B cell (primary cell): Measurements from ENCODE around the gene TBX2. TPM values are rescaled to one million over a fixed set of nuclear protein-coding genes. Genes with fewer than 3 reads are reported as not detected.

Source experiments
- ATAC-seq: fragments of 200-7000 bp; cut with Tn5 transposase; one replicate; pipeline ENCODE4 v1.10.0; 2021; ENCODE audit warnings: low read depth, mild to moderate bottlenecking, moderate number of reproducible peaks, moderate library complexity
- CTCF ChIA-PET: fragments of 350-600 bp; sonication (Branson Sonifier 250); formaldehyde crosslinking; loops from one replicate; lab custom pipeline; 2021; ENCODE audit warnings: antibody characterized with exemption, inconsistent platforms; lab: Charles Lee
- POLR2A ChIA-PET: fragments of 350-600 bp; sonication (Branson Sonifier 250); formaldehyde crosslinking; loops from one replicate; lab custom pipeline; 2021; ENCODE audit warnings: antibody characterized with exemption; lab: Charles Lee
- DNase-seq: peaks from one replicate; pipeline ENCODE4 v3.0.0; 2013
- H2AFZ ChIP-seq: 2 replicates; pipeline ENCODE4 v1.6.1; 2012; ENCODE audit warnings: mild to moderate bottlenecking, low read depth, low read length; ENCODE audit not compliant: insufficient read depth, poor library complexity, severe bottlenecking
- H3K27ac ChIP-seq, 2 donors: 1 replicate in 1 of 2; 2 replicates in 1 of 2; pipeline ENCODE4 v1.5.1; 2012 to 2013; ENCODE audit warnings: low read length in 2 of 2, mild to moderate bottlenecking in 2 of 2, moderate library complexity in 1 of 2
- H3K27me3 ChIP-seq, 4 experiments: fragments of 200-600 bp in 1 of 4; sonication (generic) in 1 of 4; replicated peaks in 1 of 4; 1 replicate in 2 of 4; 2 replicates in 2 of 4; pipeline versions ENCODE4 v1.6.1 to v1.7.0; 2013 to 2016; ENCODE audit warnings: low read length in 3 of 4, mild to moderate bottlenecking in 2 of 4, mixed read lengths in 1 of 4, moderate library complexity in 1 of 4; ENCODE audit not compliant: insufficient read depth in 4 of 4, control insufficient read depth in 3 of 4; ENCODE audit errors: control extremely low read depth in 1 of 4
- H3K36me3 ChIP-seq, 2 experiments: replicated peaks in 1 of 2; 1 replicate in 1 of 2; 2 replicates in 1 of 2; pipeline versions ENCODE4 v1.6.1 to v1.7.1; 2013; ENCODE audit warnings: low read length in 1 of 2; ENCODE audit not compliant: insufficient read depth in 2 of 2, control insufficient read depth in 1 of 2; ENCODE audit errors: control extremely low read depth in 1 of 2, extremely low read depth in 1 of 2
- H3K4me1 ChIP-seq, 2 donors: fragments of 200-600 bp in 1 of 2; sonication (generic) in 1 of 2; 1 replicate in 1 of 2; 2 replicates in 1 of 2; pipeline versions ENCODE4 v1.5.1 to v1.6.1; 2013 to 2017; ENCODE audit warnings: low read length in 2 of 2; ENCODE audit not compliant: control insufficient read depth in 2 of 2, insufficient read depth in 2 of 2
- H3K4me2 ChIP-seq: replicated peaks from 2 replicates; pipeline ENCODE3; 2012; ENCODE audit warnings: mild to moderate bottlenecking, low read depth, low read length; ENCODE audit not compliant: poor library complexity, severe bottlenecking
- H3K4me3 ChIP-seq, 5 experiments: fragments of 200-600 bp in 1 of 5; sonication (generic) in 1 of 5; 1 replicate in 3 of 5; 2 replicates in 2 of 5; pipeline versions ENCODE4 v1.5.1 to v1.7.0; 2011 to 2016; ENCODE audit warnings: low read length in 4 of 5, mild to moderate bottlenecking in 4 of 5, low read depth in 2 of 5, control low read depth in 1 of 5, moderate library complexity in 1 of 5; ENCODE audit not compliant: insufficient read depth in 1 of 5; ENCODE audit errors: control extremely low read depth in 1 of 5, extremely low read depth in 1 of 5
- H3K79me2 ChIP-seq: fragments of 200-600 bp; sonication (generic); one replicate; pipeline ENCODE4 v1.6.0; 2016; ENCODE audit warnings: low read length; ENCODE audit not compliant: control insufficient read depth, insufficient read depth
- H3K9ac ChIP-seq: fragments of 200-600 bp; sonication (generic); 2 replicates; pipeline ENCODE4 v1.6.1; 2017; ENCODE audit warnings: mild to moderate bottlenecking, low read length, moderate library complexity
- H3K9me3 ChIP-seq, 3 donors: one replicate each; pipeline versions ENCODE4 v1.6.1 to v1.7.1; 2013; ENCODE audit warnings: low read length in 2 of 3; ENCODE audit not compliant: control insufficient read depth in 2 of 3, insufficient read depth in 1 of 3; ENCODE audit errors: control extremely low read depth in 1 of 3
- H4K20me1 ChIP-seq: 2 replicates; pipeline ENCODE4 v1.6.0; 2012; ENCODE audit warnings: mild to moderate bottlenecking, low read length; ENCODE audit not compliant: insufficient read depth, control insufficient read depth, poor library complexity, severe bottlenecking
- H3K27ac Mint-ChIP-seq: one replicate; pipeline ENCODE4 v1.8.0; 2021; ENCODE audit warnings: mixed read lengths
- H3K27me3 Mint-ChIP-seq: one replicate; pipeline ENCODE4 v1.8.0; 2021; ENCODE audit warnings: mixed read lengths
- H3K4me1 Mint-ChIP-seq: one replicate; pipeline ENCODE4 v1.8.0; 2021; ENCODE audit warnings: mixed read lengths
- H3K4me3 Mint-ChIP-seq: one replicate; pipeline ENCODE4 v1.8.0; 2021; ENCODE audit warnings: mixed read lengths
- H3K9me3 Mint-ChIP-seq: one replicate; pipeline ENCODE4 v1.8.0; 2022; ENCODE audit warnings: mixed read lengths; ENCODE audit not compliant: insufficient read depth
- CTCF ChIP-seq: fragments of 200-600 bp; IDR thresholded peaks from one replicate; pipeline ENCODE4 v1.8.0; 2022; ENCODE audit warnings: antibody characterized with exemption, mild to moderate bottlenecking
- EZH2 ChIP-seq: IDR thresholded peaks from 2 replicates; pipeline ENCODE4 v1.6.1; 2012; ENCODE audit warnings: borderline replicate concordance, low read depth, mild to moderate bottlenecking, moderate library complexity, low read length; ENCODE audit not compliant: insufficient read depth, poor library complexity, severe bottlenecking
- WGBS: methylation state at CpG from one replicate; pipeline ENCODE4 v1.1.5; 2013; ENCODE audit warnings: missing lambda C conversion rate; ENCODE audit not compliant: insufficient coverage; 5-methylcytosine and 5-hydroxymethylcytosine counted together
- intact Hi-C: fragments of 100-400 bp; cut with micrococcal nuclease; formaldehyde crosslinking; loops from one replicate; pipeline ENCODE4 v1.10.0; 2022
- polyA plus RNA-seq: library from polyadenylated mRNA; depleted of rRNA; stranded (reverse); fragments of >200 nt; gene quantifications from 2 replicates; pipeline ENCODE4 v1.2.3, GENCODE V29; 2012
- total RNA-seq, 2 donors: library from RNA; stranded (reverse); fragments of 120-200 nt in 1 of 2; gene quantifications; 1 replicate in 1 of 2; 2 replicates in 1 of 2; pipeline versions ENCODE4 v1.2.3 to v1.2.4, GENCODE V29; 2013 to 2022

The TBX2 gene
- total and polyA plus RNA-seq, 2 donors (not counting 1 experiment from before 2014, with no cell fraction given): not detected

- ATAC-seq (no peak), DNase-seq (no peak)
- intact Hi-C loops: no loop called here
- Mint-ChIP-seq H3K4me3 (no peak overlapping the region), H3K4me1 (peaks cover 5% of the 10 kb centered on the region), H3K27me3 (peaks cover 18% of the 10 kb centered on the region), H3K27ac (no peak overlapping the region), H3K9me3 (no peaks in the 10 kb centered on the region)
- Histone ChIP-seq H3K79me2 (no peaks in the 10 kb centered on the region), H4K20me1 (no peaks in the 10 kb centered on the region), H2AFZ (no peak overlapping the region), H3K36me3 (no peaks in the 10 kb centered on the region), H3K4me3 (no peak overlapping the region), H3K4me1 (peaks cover 3 to 4% of the 10 kb centered on the region in 2 donors), H3K27ac (no peak overlapping the region), H3K27me3 (peaks cover 0 to 21% (median 0%) of the 10 kb centered on the region in 4 experiments), H3K9me3 (no peaks in the 10 kb centered on the region), H3K9ac (no peak overlapping the region), H3K4me2 (no peak overlapping the region)
- TF ChIP-seq EZH2: no peak
- TF ChIP-seq CTCF: no peak
- ChIA-PET POLR2A (no interaction called here), CTCF (interaction anchor here (0.7 kb wide), 2 partner anchors 417 to 668 kb away, joined by 3 to 4 read pairs; no protein-coding TSS in a partner anchor)
- WGBS: 96% methylated on average over 13 of the region's 21 CpGs
These were observed 10.9 kb upstream of the TBX2 start for GRCh38 chr17:61388561-61389356.
